GM12878 (cell line): ENCODE measurements around the gene HHAT. TPM values are rescaled to one million over a fixed set of nuclear protein-coding genes. Genes with fewer than 3 reads are reported as not detected.

Experiments
- BHLHE40 ChIP-seq, 2 experiments: fragments of 450-650 bp in 1 of 2; IDR thresholded peaks; 2 replicates each; pipeline ENCODE4 v1.6.1; 2011 to 2017; ENCODE audit warnings: low read depth in 2 of 2, borderline replicate concordance in 1 of 2, improper control_type of control experiment in 1 of 2, low read length in 1 of 2, mild to moderate bottlenecking in 1 of 2
- CTCF ChIP-seq, 3 experiments: IDR thresholded peaks in 2 of 3; conservative IDR thresholded peaks in 1 of 3; 2 replicates each; pipeline ENCODE4 v1.5.1; 2011; ENCODE audit warnings: low read depth in 3 of 3, low read length in 3 of 3, mild to moderate bottlenecking in 3 of 3, control low read depth in 2 of 3, moderate library complexity in 2 of 3, inconsistent platforms in 1 of 3, mixed read lengths in 1 of 3; ENCODE audit not compliant: control insufficient read depth in 2 of 3, insufficient read depth in 1 of 3; ENCODE audit errors: extremely low read depth in 1 of 3
- E2F8 ChIP-seq: fragments of 450-650 bp; IDR thresholded peaks from 2 replicates; pipeline ENCODE4 v1.6.1; 2018; ENCODE audit warnings: mild to moderate bottlenecking, low read depth, moderate library complexity; ENCODE audit not compliant: partially characterized antibody
- E4F1 ChIP-seq: fragments of 450-650 bp; IDR thresholded peaks from 2 replicates; pipeline ENCODE4 v1.6.1; 2018; ENCODE audit warnings: borderline replicate concordance, mild to moderate bottlenecking; ENCODE audit not compliant: partially characterized antibody
- ESRRA ChIP-seq: IDR thresholded peaks from 2 replicates; pipeline ENCODE4 v1.6.1; 2012; ENCODE audit warnings: mild to moderate bottlenecking, low read length, improper control_type of control experiment
- MLLT1 ChIP-seq: fragments of 450-650 bp; IDR thresholded peaks from 2 replicates; pipeline ENCODE4 v1.6.1; 2016; ENCODE audit warnings: mild to moderate bottlenecking
- RAD51 ChIP-seq: fragments of 450-650 bp; IDR thresholded peaks from 2 replicates; pipeline ENCODE4 v1.6.1; 2016; ENCODE audit warnings: moderate library complexity, mild to moderate bottlenecking, inconsistent platforms
- SMAD1 ChIP-seq: fragments of 450-650 bp; IDR thresholded peaks from 2 replicates; pipeline ENCODE4 v1.6.1; 2018; ENCODE audit warnings: mild to moderate bottlenecking, low read depth; ENCODE audit not compliant: partially characterized antibody
- SUPT20H ChIP-seq: IDR thresholded peaks from 2 replicates; pipeline ENCODE4 v1.6.1; 2011; ENCODE audit warnings: low read depth, mild to moderate bottlenecking, low read length, moderate library complexity, borderline replicate concordance; ENCODE audit not compliant: control insufficient read depth
- TARDBP ChIP-seq: IDR thresholded peaks from 2 replicates; pipeline ENCODE4 v1.6.1; 2016; ENCODE audit warnings: borderline replicate concordance
- TBL1XR1 ChIP-seq: IDR thresholded peaks from 2 replicates; pipeline ENCODE4 v1.6.1; 2012; ENCODE audit warnings: low read depth, low read length, improper control_type of control experiment
- ZNF217 ChIP-seq: fragments of 450-650 bp; IDR thresholded peaks from 2 replicates; pipeline ENCODE4 v1.6.1; 2017; ENCODE audit warnings: antibody characterized with exemption, mild to moderate bottlenecking
- ZNF274 ChIP-seq: IDR thresholded peaks from one replicate; pipeline ENCODE4 v1.8.0; 2011; ENCODE audit not compliant: insufficient read length, insufficient read depth
- polyA plus RNA-seq, 11 experiments: library from polyadenylated mRNA; depleted of rRNA in 4 of 11; unstranded in 6 of 11; stranded (reverse) in 5 of 11; fragments of >200 nt; fragmentation: Nextera tagmentation in 4 of 11; fragmentation: Illumina TruSeq in 1 of 11; extraction: Ambion mirVana in 4 of 11; extraction: Trizol in 1 of 11; gene quantifications; 1 replicate in 1 of 11; 2 replicates in 10 of 11; pipeline versions ENCODE4 v1.2.1 to v1.2.3, GENCODE V29; 2011 to 2016; ENCODE audit warnings: inconsistent platforms in 2 of 11, missing spikeins in 2 of 11, low read depth in 1 of 11
- total RNA-seq, 4 experiments: library from RNA; depleted of rRNA in 3 of 4; stranded (reverse); fragments of >200 nt in 3 of 4; fragmentation: Illumina TruSeq in 1 of 4; extraction: Trizol in 1 of 4; gene quantifications; 2 replicates each; pipeline versions ENCODE4 v1.2.1 to v1.2.3, GENCODE V29; 2013 to 2021
- TF ChIP-seq, protein P1 (sequence below): fragments of 450-650 bp; IDR thresholded peaks from 2 replicates; pipeline ENCODE4 v1.6.1; 2017; ENCODE audit warnings: mild to moderate bottlenecking, moderate library complexity

HHAT gene
- total and polyA plus RNA-seq, 10 of the 15 experiments (the other 5 are each of a cell fraction or from before 2014, with no cell fraction given): 1.2 to 37.6 (median 2.6) TPM

GRCh38 chr1:210482491-210482890 lies 153.8 kb downstream of the HHAT start (continued):
- TF ChIP-seq BHLHE40 (IDR thresholded peaks at IDR 0.05; ENCODE audit: borderline replicate concordance in 1 of 2, low read depth in 2 of 2, low read length in 1 of 2): no peak
- TF ChIP-seq SMAD1: no peak
- TF ChIP-seq CTCF (IDR thresholded peaks at IDR 0.05 in 2 of 3, conservative IDR thresholded peaks at IDR 0.05 in 1 of 3; ENCODE audit: control insufficient read depth in 2 of 3, extremely low read depth in 1 of 3, insufficient read depth in 1 of 3, low read depth in 3 of 3, low read length in 3 of 3): no peak
- TF ChIP-seq ZNF217: no peak
- no peak for TF ChIP-seq ZNF274
- TF ChIP-seq E2F8: no peak
- TF ChIP-seq RAD51: no peak
- no peak for TF ChIP-seq E4F1
- TF ChIP-seq TARDBP: no peak
- TF ChIP-seq, protein P1, sequence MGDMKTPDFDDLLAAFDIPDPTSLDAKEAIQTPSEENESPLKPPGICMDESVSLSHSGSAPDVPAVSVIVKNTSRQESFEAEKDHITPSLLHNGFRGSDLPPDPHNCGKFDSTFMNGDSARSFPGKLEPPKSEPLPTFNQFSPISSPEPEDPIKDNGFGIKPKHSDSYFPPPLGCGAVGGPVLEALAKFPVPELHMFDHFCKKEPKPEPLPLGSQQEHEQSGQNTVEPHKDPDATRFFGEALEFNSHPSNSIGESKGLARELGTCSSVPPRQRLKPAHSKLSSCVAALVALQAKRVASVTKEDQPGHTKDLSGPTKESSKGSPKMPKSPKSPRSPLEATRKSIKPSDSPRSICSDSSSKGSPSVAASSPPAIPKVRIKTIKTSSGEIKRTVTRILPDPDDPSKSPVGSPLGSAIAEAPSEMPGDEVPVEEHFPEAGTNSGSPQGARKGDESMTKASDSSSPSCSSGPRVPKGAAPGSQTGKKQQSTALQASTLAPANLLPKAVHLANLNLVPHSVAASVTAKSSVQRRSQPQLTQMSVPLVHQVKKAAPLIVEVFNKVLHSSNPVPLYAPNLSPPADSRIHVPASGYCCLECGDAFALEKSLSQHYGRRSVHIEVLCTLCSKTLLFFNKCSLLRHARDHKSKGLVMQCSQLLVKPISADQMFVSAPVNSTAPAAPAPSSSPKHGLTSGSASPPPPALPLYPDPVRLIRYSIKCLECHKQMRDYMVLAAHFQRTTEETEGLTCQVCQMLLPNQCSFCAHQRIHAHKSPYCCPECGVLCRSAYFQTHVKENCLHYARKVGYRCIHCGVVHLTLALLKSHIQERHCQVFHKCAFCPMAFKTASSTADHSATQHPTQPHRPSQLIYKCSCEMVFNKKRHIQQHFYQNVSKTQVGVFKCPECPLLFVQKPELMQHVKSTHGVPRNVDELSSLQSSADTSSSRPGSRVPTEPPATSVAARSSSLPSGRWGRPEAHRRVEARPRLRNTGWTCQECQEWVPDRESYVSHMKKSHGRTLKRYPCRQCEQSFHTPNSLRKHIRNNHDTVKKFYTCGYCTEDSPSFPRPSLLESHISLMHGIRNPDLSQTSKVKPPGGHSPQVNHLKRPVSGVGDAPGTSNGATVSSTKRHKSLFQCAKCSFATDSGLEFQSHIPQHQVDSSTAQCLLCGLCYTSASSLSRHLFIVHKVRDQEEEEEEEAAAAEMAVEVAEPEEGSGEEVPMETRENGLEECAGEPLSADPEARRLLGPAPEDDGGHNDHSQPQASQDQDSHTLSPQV: no peak
- TF ChIP-seq MLLT1: no peak
- no peak for TF ChIP-seq SUPT20H
- TF ChIP-seq ESRRA: no peak
- no peak for TF ChIP-seq TBL1XR1
